PC-3 (cell line): Measurements from ENCODE around the gene SLC38A3. TPM values are rescaled to one million over a fixed set of nuclear protein-coding genes. Genes with fewer than 3 reads are reported as not detected.

Experiments
- ATAC-seq: fragments of 200-7000 bp; cut with Tn5 transposase; 2 replicates; pipeline ENCODE4 v1.9.1; 2020; ENCODE audit warnings: mild to moderate bottlenecking, moderate library complexity
- BruUV-seq: library from RNA; stranded (reverse); fragments of 400-500 nt; replicated peaks from 2 replicates; lab custom pipeline; 2021; lab: Mats Ljungman, UMichigan
- CTCF ChIA-PET: fragments of 300-600 bp; sonication (Branson Sonifier 250); formaldehyde crosslinking; loops from one replicate; lab custom pipeline; 2022; ENCODE audit warnings: antibody characterized with exemption; lab: Charles Lee
- POLR2A ChIA-PET: fragments of 300-600 bp; sonication (Branson Sonifier 250); formaldehyde crosslinking; loops from one replicate; lab custom pipeline; 2022; ENCODE audit warnings: antibody characterized with exemption; ENCODE audit not compliant: unreplicated experiment; lab: Charles Lee
- DNase-seq: peaks from one replicate; pipeline ENCODE4 v3.0.0-alpha.2; 2015
- H2AFZ ChIP-seq: fragments of 300-600 bp; sonication (generic); 2 replicates; pipeline ENCODE4 v1.6.0; 2016; ENCODE audit warnings: antibody characterized with exemption, low read length
- H3F3A ChIP-seq: fragments of 300-600 bp; sonication (generic); one replicate; pipeline ENCODE4 v1.6.0; 2017; ENCODE audit warnings: antibody characterized with exemption, low read length, control low read depth, mild to moderate bottlenecking; ENCODE audit not compliant: unreplicated experiment
- H3K27ac ChIP-seq: fragments of 300-600 bp; sonication (generic); 2 replicates; pipeline ENCODE4 v1.5.1; 2016; ENCODE audit warnings: mild to moderate bottlenecking, low read length
- H3K27me3 ChIP-seq: fragments of 300-600 bp; sonication (generic); 2 replicates; pipeline ENCODE4 v1.6.1; 2016; ENCODE audit warnings: low read length, mixed read lengths
- H3K36me3 ChIP-seq: fragments of 300-600 bp; sonication (generic); 2 replicates; pipeline ENCODE4 v1.6.1; 2016; ENCODE audit warnings: low read depth, mixed run types, low read length, mixed read lengths
- H3K4me1 ChIP-seq: fragments of 300-600 bp; sonication (generic); 2 replicates; pipeline ENCODE4 v1.5.1; 2016; ENCODE audit warnings: low read length; ENCODE audit not compliant: insufficient read depth
- H3K4me2 ChIP-seq: fragments of 300-600 bp; sonication (generic); 2 replicates; pipeline ENCODE4 v1.6.0; 2016; ENCODE audit warnings: low read length
- H3K4me3 ChIP-seq: fragments of 300-600 bp; sonication (generic); 2 replicates; pipeline ENCODE4 v1.5.1; 2016; ENCODE audit warnings: mild to moderate bottlenecking, low read length, mixed read lengths
- H3K79me2 ChIP-seq: fragments of 300-600 bp; sonication (generic); 2 replicates; pipeline ENCODE4 v1.6.1; 2017; ENCODE audit warnings: low read length, mixed read lengths
- H3K9ac ChIP-seq: fragments of 300-600 bp; sonication (generic); 2 replicates; pipeline ENCODE4 v1.6.0; 2016; ENCODE audit warnings: mild to moderate bottlenecking, low read length
- H3K9me2 ChIP-seq: fragments of 300-600 bp; sonication (generic); replicated peaks from 2 replicates; pipeline ENCODE4 v1.6.1; 2016; ENCODE audit warnings: mixed run types, low read length, mixed read lengths
- H3K9me3 ChIP-seq: fragments of 300-600 bp; sonication (generic); 2 replicates; pipeline ENCODE4 v1.6.1; 2016; ENCODE audit warnings: low read length, mixed read lengths
- H4K20me1 ChIP-seq: fragments of 300-600 bp; sonication (generic); 2 replicates; pipeline ENCODE4 v1.6.1; 2016; ENCODE audit warnings: low read length, mixed read lengths
- CTCF ChIP-seq: fragments of 300-600 bp; sonication (generic); conservative IDR thresholded peaks from 2 replicates; pipeline ENCODE4 v1.5.1; 2017; ENCODE audit warnings: antibody characterized with exemption, low read depth, mild to moderate bottlenecking, low read length
- EZH2 ChIP-seq: fragments of 300-600 bp; sonication (generic); IDR thresholded peaks from one replicate; pipeline ENCODE4 v1.6.1; 2017; ENCODE audit warnings: antibody characterized with exemption, mild to moderate bottlenecking, low read length; ENCODE audit not compliant: unreplicated experiment
- EZH2phosphoT487 ChIP-seq: fragments of 300-600 bp; sonication (generic); IDR thresholded peaks from 2 replicates; pipeline ENCODE4 v1.6.1; 2018; ENCODE audit warnings: mild to moderate bottlenecking, antibody characterized with exemption, low read length, borderline replicate concordance
- intact Hi-C: fragments of 100-400 bp; cut with micrococcal nuclease; formaldehyde crosslinking; loops from 2 replicates; pipeline ENCODE4 v1.9.0; 2023
- total RNA-seq: library from RNA; depleted of rRNA; stranded (reverse); fragments of >200 nt; gene quantifications from 2 replicates; pipeline ENCODE4 v1.2.3, GENCODE V29; 2014

SLC38A3 gene
- total RNA-seq, 1 experiment from 2014 or later: 3.3 TPM

GRCh38 chr3:50258979-50259378 lies 53.9 kb downstream of the SLC38A3 start:
- Histone ChIP-seq H3K36me3 (peaks cover 15% of the 10 kb centered on the region), H3K4me2 (no peak overlapping the region), H3K4me1 (peaks cover 8% of the 10 kb centered on the region; the same call in 1 of the 2 replicates), H3K79me2 (no peaks in the 10 kb centered on the region), H3K27ac (no peak overlapping the region), H2AFZ (no peak overlapping the region), H3K4me3 (no peak overlapping the region), H4K20me1 (no peaks in the 10 kb centered on the region), H3K9ac (no peak overlapping the region), H3F3A (no peaks in the 10 kb centered on the region), H3K27me3 (no peaks in the 10 kb centered on the region), H3K9me2 (no peaks in the 10 kb centered on the region), H3K9me3 (no peaks in the 10 kb centered on the region)
- no TSS peak for BruUV-seq
- POLR2A ChIA-PET: interaction anchor here (0.6 kb wide), 1 partner anchor 163 kb away, joined by 10 read pairs; no protein-coding TSS in a partner anchor
- ATAC-seq: no peak
- no peak for TF ChIP-seq CTCF
- TF ChIP-seq EZH2phosphoT487: no peak
- no peak for TF ChIP-seq EZH2
- no peak for DNase-seq
- intact Hi-C loops: no loop called here
- CTCF ChIA-PET: interaction anchor here (1.1 to 1.3 kb wide), 2 partner anchors 33 to 67 kb away, joined by 3 to 8 read pairs; no protein-coding TSS in a partner anchor

- no peaks in the 10 kb centered on the region for H3F3A ChIP-seq
- H3K4me2 ChIP-seq: peak overlapping the region; percentile 63
- peaks cover 13% of the 10 kb centered on the region for H3K4me1 ChIP-seq
- TF ChIP-seq EZH2phosphoT487: no peak
- TF ChIP-seq EZH2: no peak
- no peak for TF ChIP-seq CTCF
- no peak overlapping the region for H3K4me3 ChIP-seq
- H3K79me2 ChIP-seq: no peaks in the 10 kb centered on the region
- BruUV-seq: no TSS peak
- 0 out of 2 replicates have a peak overlapping the region, but pooled peaks have one; percentile 39 for H2AFZ ChIP-seq
- DNase-seq (no peak), ATAC-seq (peak; percentile 8)
- peaks cover 15% of the 10 kb centered on the region for H3K36me3 ChIP-seq
- no peaks in the 10 kb centered on the region for H4K20me1 ChIP-seq
- H3K9me2 ChIP-seq: no peaks in the 10 kb centered on the region
- ChIA-PET POLR2A (no interaction called here), CTCF (interaction anchor here (0.8 to 1.3 kb wide), 5 partner anchors 9 to 67 kb away, joined by 3 to 11 read pairs (median 4); no protein-coding TSS in a partner anchor)
- peak overlapping the region; percentile 81; the same call in 1 of the 2 replicates for H3K9ac ChIP-seq
- H3K9me3 ChIP-seq: no peaks in the 10 kb centered on the region
- H3K27me3 ChIP-seq: no peaks in the 10 kb centered on the region
- intact Hi-C loops: loop anchor here (1.0 kb wide), 2 partner anchors 9 to 14 kb away; no protein-coding TSS in a partner anchor
- no peak overlapping the region for H3K27ac ChIP-seq
These were observed 54.5 kb downstream of the SLC38A3 start for GRCh38 chr3:50259432-50260026.
